Effector memory CD8-positive, alpha-beta T cell (primary cell): ENCODE results near the gene MEI4.
"Not testable (repeated sequence)": the region's sequence is repeated elsewhere in the genome, so short reads cannot be mapped to it uniquely, and the experiment has no call there.

Experiments
- ATAC-seq: fragments of 150-1000 bp; cut with Tn5 transposase; replicated peaks from 2 replicates; pipeline ENCODE4 v1.10.0; 2021; ENCODE audit warnings: mild to moderate bottlenecking, moderate library complexity
- DNase-seq, 3 experiments: peaks; one replicate each; pipeline ENCODE4 v3.0.0; 2021
- H3K27ac Mint-ChIP-seq, 2 donors: one replicate each; pipeline ENCODE4 v1.8.0; 2022; ENCODE audit warnings: mild to moderate bottlenecking in 2 of 2, mixed read lengths in 2 of 2, moderate library complexity in 2 of 2
- H3K27me3 Mint-ChIP-seq, 2 donors: one replicate each; pipeline ENCODE4 v1.8.0; 2022; ENCODE audit warnings: mixed read lengths in 2 of 2
- H3K36me3 Mint-ChIP-seq: one replicate; pipeline ENCODE4 v1.8.0; 2022; ENCODE audit warnings: mild to moderate bottlenecking, moderate library complexity, mixed read lengths; ENCODE audit not compliant: insufficient read depth
- H3K4me1 Mint-ChIP-seq, 2 donors: one replicate each; pipeline ENCODE4 v1.8.0; 2022; ENCODE audit warnings: low read depth in 2 of 2, mixed read lengths in 2 of 2
- H3K4me3 Mint-ChIP-seq, 2 donors: one replicate each; pipeline ENCODE4 v1.8.0; 2022; ENCODE audit warnings: mild to moderate bottlenecking in 2 of 2, mixed read lengths in 2 of 2, moderate library complexity in 2 of 2
- H3K9me3 Mint-ChIP-seq, 2 donors: one replicate each; pipeline ENCODE4 v1.8.0; 2022; ENCODE audit warnings: mixed read lengths in 2 of 2

The MEI4 gene

GRCh38 chr6:77715588-77715987, 62.7 kb downstream of the MEI4 start:
- H3K27me3 Mint-ChIP-seq, result no peaks in the 10 kb centered on the region
- H3K4me1 Mint-ChIP-seq, result no peaks in the 10 kb centered on the region
- H3K27ac Mint-ChIP-seq, result no peak overlapping the region
- no peaks in the 10 kb centered on the region for H3K36me3 Mint-ChIP-seq
- ATAC-seq, result no peak
- H3K4me3 Mint-ChIP-seq, result no peak overlapping the region
- no peak for DNase-seq
- peaks cover 7 to 11% of the 10 kb centered on the region in 2 donors for H3K9me3 Mint-ChIP-seq

- Mint-ChIP-seq H3K4me3 (no peak overlapping the region), H3K27me3 (no peaks in the 10 kb centered on the region), H3K9me3 (peaks cover 7 to 10% of the 10 kb centered on the region in 2 donors), H3K4me1 (no peaks in the 10 kb centered on the region), H3K36me3 (no peaks in the 10 kb centered on the region), H3K27ac (no peak overlapping the region)
- DNase-seq (no peak), ATAC-seq (no peak)
Observed at GRCh38 chr6:77716311-77716710, 63.5 kb downstream of the MEI4 start.

- not testable (repeated sequence) for H3K4me3 Mint-ChIP-seq, H3K4me1 Mint-ChIP-seq, H3K36me3 Mint-ChIP-seq, DNase-seq, H3K27ac Mint-ChIP-seq, ATAC-seq, H3K27me3 Mint-ChIP-seq
- peaks cover 2 to 25% of the 10 kb centered on the region in 2 donors for H3K9me3 Mint-ChIP-seq
Observed at GRCh38 chr6:77736010-77736409, 83.2 kb downstream of the MEI4 start.

GRCh38 chr6:77740380-77740779, 87.5 kb downstream of the MEI4 start:
- ATAC-seq (no peak), DNase-seq (no peak)
- Mint-ChIP-seq H3K36me3 (no peaks in the 10 kb centered on the region), H3K27ac (no peak overlapping the region), H3K9me3 (peaks cover 4 to 17% of the 10 kb centered on the region in 2 donors), H3K4me3 (no peak overlapping the region), H3K4me1 (no peaks in the 10 kb centered on the region), H3K27me3 (no peaks in the 10 kb centered on the region)

GRCh38 chr6:77752156-77752555, 99.3 kb downstream of the MEI4 start:
- not testable (repeated sequence) for H3K27ac Mint-ChIP-seq, DNase-seq, ATAC-seq, H3K4me1 Mint-ChIP-seq, H3K36me3 Mint-ChIP-seq, H3K27me3 Mint-ChIP-seq, H3K4me3 Mint-ChIP-seq
- peaks cover 8 to 15% of the 10 kb centered on the region in 2 donors for H3K9me3 Mint-ChIP-seq

- H3K27ac Mint-ChIP-seq, result no peak overlapping the region
- ATAC-seq (no peak), DNase-seq (no peak)
- H3K36me3 Mint-ChIP-seq, result no peaks in the 10 kb centered on the region
- H3K4me1 Mint-ChIP-seq, result no peaks in the 10 kb centered on the region
- peaks cover 0 to 3% of the 10 kb centered on the region in 2 donors for H3K9me3 Mint-ChIP-seq
- H3K4me3 Mint-ChIP-seq, result no peak overlapping the region
- no peaks in the 10 kb centered on the region for H3K27me3 Mint-ChIP-seq
Observed at GRCh38 chr6:77762386-77762785, 109.5 kb downstream of the MEI4 start.

GRCh38 chr6:77763124-77763523, 110.3 kb downstream of the MEI4 start:
- Mint-ChIP-seq H3K4me1 (no peaks in the 10 kb centered on the region), H3K9me3 (peaks cover 0 to 3% of the 10 kb centered on the region in 2 donors), H3K4me3 (no peak overlapping the region), H3K36me3 (no peaks in the 10 kb centered on the region), H3K27me3 (no peaks in the 10 kb centered on the region), H3K27ac (no peak overlapping the region)
- DNase-seq (no peak), ATAC-seq (no peak)

GRCh38 chr6:77764364-77764763, 111.5 kb downstream of the MEI4 start:
- ATAC-seq, result no peak
- Mint-ChIP-seq H3K4me1 (no peaks in the 10 kb centered on the region), H3K36me3 (no peaks in the 10 kb centered on the region), H3K4me3 (no peak overlapping the region), H3K9me3 (no peaks in the 10 kb centered on the region), H3K27ac (no peak overlapping the region), H3K27me3 (no peaks in the 10 kb centered on the region)
- DNase-seq, result no peak

GRCh38 chr6:77773157-77773822, 120.5 kb downstream of the MEI4 start:
- Mint-ChIP-seq H3K27me3 (no peaks in the 10 kb centered on the region), H3K27ac (no peak overlapping the region)

GRCh38 chr6:77774457-77774856, 121.6 kb downstream of the MEI4 start:
- Mint-ChIP-seq H3K27ac (no peak overlapping the region), H3K4me3 (no peak overlapping the region), H3K27me3 (no peaks in the 10 kb centered on the region), H3K4me1 (no peaks in the 10 kb centered on the region), H3K36me3 (peaks cover 2% of the 10 kb centered on the region), H3K9me3 (peaks cover 7 to 27% of the 10 kb centered on the region in 2 donors)
- DNase-seq (no peak), ATAC-seq (no peak)

More at GRCh38 chr6:77773157-77773822, 120.5 kb downstream of the MEI4 start:
- no peak overlapping the region for H3K4me3 Mint-ChIP-seq
- H3K9me3 Mint-ChIP-seq, result peaks cover 7 to 27% of the 10 kb centered on the region in 2 donors
- H3K4me1 Mint-ChIP-seq, result no peaks in the 10 kb centered on the region
- no peak for DNase-seq
- ATAC-seq, result no peak
- H3K36me3 Mint-ChIP-seq, result peaks cover 2% of the 10 kb centered on the region

GRCh38 chr6:77776441-77776840, 123.6 kb downstream of the MEI4 start:
- no peak overlapping the region for H3K4me3 Mint-ChIP-seq

GRCh38 chr6:77778527-77778926, 125.7 kb downstream of the MEI4 start:
- no peak for ATAC-seq
- DNase-seq, result no peak
- Mint-ChIP-seq H3K27ac (no peak overlapping the region), H3K27me3 (no peaks in the 10 kb centered on the region), H3K4me1 (no peaks in the 10 kb centered on the region), H3K9me3 (peaks cover 5 to 9% of the 10 kb centered on the region in 2 donors), H3K36me3 (no peaks in the 10 kb centered on the region), H3K4me3 (no peak overlapping the region)

More at GRCh38 chr6:77776441-77776840, 123.6 kb downstream of the MEI4 start:
- ATAC-seq (no peak), DNase-seq (no peak)
- H3K36me3 Mint-ChIP-seq, result no peaks in the 10 kb centered on the region
- no peaks in the 10 kb centered on the region for H3K27me3 Mint-ChIP-seq
- no peak overlapping the region for H3K27ac Mint-ChIP-seq
- H3K4me1 Mint-ChIP-seq, result no peaks in the 10 kb centered on the region
- peaks cover 9 to 19% of the 10 kb centered on the region in 2 donors for H3K9me3 Mint-ChIP-seq

- H3K27ac Mint-ChIP-seq, result no peak overlapping the region
- H3K4me1 Mint-ChIP-seq, result no peaks in the 10 kb centered on the region
- H3K4me3 Mint-ChIP-seq, result no peak overlapping the region
- ATAC-seq (no peak), DNase-seq (no peak)
- H3K36me3 Mint-ChIP-seq, result no peaks in the 10 kb centered on the region
- no peaks in the 10 kb centered on the region for H3K27me3 Mint-ChIP-seq
- H3K9me3 Mint-ChIP-seq, result peaks cover 0 to 5% of the 10 kb centered on the region in 2 donors
Observed at GRCh38 chr6:77786935-77787629, 134.2 kb downstream of the MEI4 start.
